ENCODE measurements around the gene UBAP1. TPM values are rescaled to one million over a fixed set of nuclear protein-coding genes. Genes with fewer than 3 reads are reported as not detected.
"Not testable (repeated sequence)": the region's sequence is repeated elsewhere in the genome, so short reads cannot be mapped to it uniquely, and the experiment has no call there.

Gene UBAP1
- total RNA-seq, 4 donors from 2014 or later = 49.2 to 101 (median 66.8) TPM

GRCh38 chr9:34190996-34191892 lies 12.4 kb downstream of the UBAP1 start:
- WGBS, 2 donors (ENCODE audit: low coverage in 1 of 2) = 33 to 37% methylated on average over 5 of the region's 5 CpGs
- TF ChIP-seq CTCF (IDR thresholded peaks at IDR 0.05) = peak in 3 of 4 experiments; percentile 16 to 22 (median 19)
- TF ChIP-seq POLR2A (IDR thresholded peaks at IDR 0.05) = no peak
- Histone ChIP-seq H3K27me3 (no peaks in the 10 kb centered on the region), H3K4me1 (peaks cover 0 to 69% (median 7%) of the 10 kb centered on the region in 3 donors), H3K36me3 (peaks cover 0 to 8% of the 10 kb centered on the region in 2 donors), H3K4me3 (no peak overlapping the region), H3K9me3 (no peaks in the 10 kb centered on the region), H3K27ac (peak overlapping the region in 1 of 4 donors; percentile 22)
- ATAC-seq = no peak

- Histone ChIP-seq H3K9me3 (no peaks in the 10 kb centered on the region), H3K27me3 (no peaks in the 10 kb centered on the region), H3K4me3 (no peak overlapping the region), H3K4me1 (peaks cover 0 to 56% (median 7%) of the 10 kb centered on the region in 3 donors), H3K36me3 (peaks cover 0 to 26% of the 10 kb centered on the region in 2 donors), H3K27ac (no peak overlapping the region)
- ATAC-seq = no peak
- TF ChIP-seq POLR2A (IDR thresholded peaks at IDR 0.05) = no peak
- no peak for TF ChIP-seq POLR2AphosphoS5 (IDR thresholded peaks at IDR 0.05)
- TF ChIP-seq CTCF (IDR thresholded peaks at IDR 0.05) = no peak
- no peak for TF ChIP-seq EP300 (IDR thresholded peaks at IDR 0.05)
- WGBS, 2 donors (ENCODE audit: low coverage in 1 of 2) = 44 to 47% methylated on average over 1 of the region's 1 CpG
Observed at GRCh38 chr9:34195143-34195542, 16.3 kb downstream of the UBAP1 start.

DNA sequence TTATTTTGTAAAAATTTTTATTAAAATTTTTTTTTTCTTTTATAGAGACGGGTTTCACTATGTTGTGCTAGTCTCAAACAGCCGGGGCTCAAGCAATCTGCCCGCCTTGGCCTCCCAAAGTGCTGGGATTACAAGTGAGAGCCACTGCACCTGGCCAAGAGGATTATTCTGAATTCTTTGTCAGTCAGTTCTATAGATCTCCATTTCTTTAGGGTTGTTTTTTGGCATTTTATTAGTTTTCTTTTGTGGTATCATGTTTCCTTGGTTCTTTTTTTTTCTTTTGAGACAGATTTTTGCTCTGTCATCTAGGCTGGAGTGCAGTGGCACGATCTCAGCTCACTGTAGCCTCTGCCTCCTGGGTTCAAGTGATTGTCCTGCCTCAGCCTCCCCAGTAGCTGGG lies 18.4 kb downstream of the UBAP1 start:
- H3K9me3 ChIP-seq, H3K27ac ChIP-seq, H3K4me3 ChIP-seq, H3K27me3 ChIP-seq, ATAC-seq: not testable (repeated sequence)
- Histone ChIP-seq H3K4me1 (peaks cover 0 to 42% (median 0%) of the 10 kb centered on the region in 3 donors), H3K36me3 (peaks cover 0 to 39% of the 10 kb centered on the region in 2 donors)
- 98 to 100% methylated on average over 3 to 4 of the region's 4 CpGs for WGBS, 2 donors (ENCODE audit: low coverage in 1 of 2)

DNA sequence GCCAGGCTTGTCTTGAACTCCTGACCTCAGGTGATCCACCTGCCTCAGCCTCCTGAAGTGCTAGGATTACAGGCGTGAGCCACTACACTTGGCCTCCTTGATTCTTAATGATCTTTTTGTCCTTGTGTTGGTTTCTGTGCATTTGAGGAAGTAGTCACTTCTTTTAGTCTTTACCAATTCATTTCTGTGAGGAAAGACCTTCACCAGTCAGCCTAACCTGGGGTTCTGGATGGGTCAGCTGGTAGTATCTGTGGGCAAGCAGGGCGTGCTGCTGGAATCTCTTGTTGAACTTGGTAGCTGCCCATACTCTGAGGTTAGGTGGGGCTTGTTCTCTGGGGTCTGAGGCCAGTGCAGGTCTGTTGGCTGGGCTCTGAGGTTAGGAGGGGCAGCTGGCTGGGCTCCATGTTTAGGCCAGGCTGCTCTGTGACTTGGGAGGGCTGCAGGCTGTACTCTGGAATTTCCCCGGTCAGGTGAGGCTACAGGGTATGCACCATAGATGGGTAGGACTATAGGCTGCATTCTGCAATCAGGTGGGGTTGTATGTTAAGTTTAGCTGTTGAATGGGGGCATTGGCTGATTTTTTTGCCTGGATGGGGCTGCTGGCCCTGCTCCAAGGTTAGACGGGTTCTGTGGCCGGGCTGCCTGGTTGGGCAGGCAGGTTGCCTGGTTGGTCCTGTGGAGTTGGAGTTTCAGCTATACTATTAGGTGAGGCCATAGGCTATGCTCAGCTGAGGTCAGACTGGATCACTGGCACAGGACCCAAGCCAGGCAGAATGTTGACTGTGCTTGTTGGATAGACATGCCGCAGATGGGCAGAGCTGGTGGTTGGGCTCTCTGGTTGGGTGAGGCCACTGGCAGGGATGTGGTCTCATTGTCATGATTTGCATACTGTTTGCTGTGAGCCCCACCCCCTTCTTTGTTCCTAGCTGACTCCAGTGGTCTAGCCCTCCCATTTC lies 19.2 kb downstream of the UBAP1 start:
- whole genome bisulfite sequencing, 2 donors (ENCODE audit: low coverage in 1 of 2) = 88 to 100% methylated on average over 1 of the region's 6 CpGs
- no peak for ATAC-seq

More for the DNA sequence above, 19.2 kb downstream of the UBAP1 start:
- H3K4me1 ChIP-seq = peaks cover 0 to 42% (median 0%) of the 10 kb centered on the region in 3 donors
- H3K4me3 ChIP-seq = no peak overlapping the region
- H3K27me3 ChIP-seq = no peaks in the 10 kb centered on the region
- H3K9me3 ChIP-seq = no peaks in the 10 kb centered on the region
- peaks cover 0 to 39% of the 10 kb centered on the region in 2 donors for H3K36me3 ChIP-seq
- H3K27ac ChIP-seq = no peak overlapping the region
- TF ChIP-seq POLR2A (IDR thresholded peaks at IDR 0.05) (no peak), EP300 (IDR thresholded peaks at IDR 0.05) (no peak), CTCF (IDR thresholded peaks at IDR 0.05) (no peak), POLR2AphosphoS5 (IDR thresholded peaks at IDR 0.05) (no peak)
